Measurements from ENCODE around the gene ZBTB43. TPM values are rescaled to one million over a fixed set of nuclear protein-coding genes. Genes with fewer than 3 reads are reported as not detected.
"Not testable (repeated sequence)": the region's sequence is repeated elsewhere in the genome, so short reads cannot be mapped to it uniquely, and the experiment has no call there.

Gene ZBTB43
- total and polyA plus RNA-seq, 2 experiments from 2014 or later: 9.7 to 11.8 TPM

DNA sequence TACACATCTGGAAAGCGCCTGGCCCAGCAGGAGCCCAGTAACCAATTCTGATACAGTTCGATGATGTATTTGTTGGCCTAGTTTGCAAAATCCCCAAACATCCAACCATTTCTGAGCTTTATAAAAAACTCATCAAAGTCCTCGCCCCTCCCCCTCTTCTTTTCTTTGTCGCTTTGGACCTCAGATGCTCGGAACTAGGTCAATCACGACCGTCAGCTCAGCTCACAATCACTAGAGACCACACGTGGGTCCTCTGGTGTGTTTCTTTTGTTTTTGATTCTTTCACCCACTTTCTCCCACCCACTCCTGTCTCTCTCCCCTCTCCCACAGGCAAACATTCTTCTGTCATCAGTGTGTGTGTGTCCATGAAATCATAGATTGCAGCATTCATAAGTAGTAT lies 26.7 kb upstream of the ZBTB43 start:
- no peaks in the 10 kb centered on the region for H3K9me3 Mint-ChIP-seq
- Histone ChIP-seq H3K4me1 (ENCODE audit: insufficient read depth) (no peaks in the 10 kb centered on the region), H4K20me1 (replicated peaks; ENCODE audit: insufficient read depth) (no peaks in the 10 kb centered on the region), H2AFZ (peak overlapping the region; percentile 83), H3K4me2 (no peak overlapping the region), H3K36me3 (ENCODE audit: insufficient read depth) (no peaks in the 10 kb centered on the region), H3K79me2 (replicated peaks; ENCODE audit: insufficient read depth) (no peaks in the 10 kb centered on the region), H3K4me3 (no peak overlapping the region), H3K27me3 (ENCODE audit: insufficient read depth) (0 out of 2 replicates have a peak, but pooled peaks cover 5% of the 10 kb centered on the region), H3K9me2 (ENCODE audit: insufficient read depth) (no peaks in the 10 kb centered on the region), H3F3A (replicated peaks; ENCODE audit: low read depth) (no peaks in the 10 kb centered on the region), H3K27ac (ENCODE audit: low read depth) (no peak overlapping the region)
- TF ChIP-seq, protein P1, sequence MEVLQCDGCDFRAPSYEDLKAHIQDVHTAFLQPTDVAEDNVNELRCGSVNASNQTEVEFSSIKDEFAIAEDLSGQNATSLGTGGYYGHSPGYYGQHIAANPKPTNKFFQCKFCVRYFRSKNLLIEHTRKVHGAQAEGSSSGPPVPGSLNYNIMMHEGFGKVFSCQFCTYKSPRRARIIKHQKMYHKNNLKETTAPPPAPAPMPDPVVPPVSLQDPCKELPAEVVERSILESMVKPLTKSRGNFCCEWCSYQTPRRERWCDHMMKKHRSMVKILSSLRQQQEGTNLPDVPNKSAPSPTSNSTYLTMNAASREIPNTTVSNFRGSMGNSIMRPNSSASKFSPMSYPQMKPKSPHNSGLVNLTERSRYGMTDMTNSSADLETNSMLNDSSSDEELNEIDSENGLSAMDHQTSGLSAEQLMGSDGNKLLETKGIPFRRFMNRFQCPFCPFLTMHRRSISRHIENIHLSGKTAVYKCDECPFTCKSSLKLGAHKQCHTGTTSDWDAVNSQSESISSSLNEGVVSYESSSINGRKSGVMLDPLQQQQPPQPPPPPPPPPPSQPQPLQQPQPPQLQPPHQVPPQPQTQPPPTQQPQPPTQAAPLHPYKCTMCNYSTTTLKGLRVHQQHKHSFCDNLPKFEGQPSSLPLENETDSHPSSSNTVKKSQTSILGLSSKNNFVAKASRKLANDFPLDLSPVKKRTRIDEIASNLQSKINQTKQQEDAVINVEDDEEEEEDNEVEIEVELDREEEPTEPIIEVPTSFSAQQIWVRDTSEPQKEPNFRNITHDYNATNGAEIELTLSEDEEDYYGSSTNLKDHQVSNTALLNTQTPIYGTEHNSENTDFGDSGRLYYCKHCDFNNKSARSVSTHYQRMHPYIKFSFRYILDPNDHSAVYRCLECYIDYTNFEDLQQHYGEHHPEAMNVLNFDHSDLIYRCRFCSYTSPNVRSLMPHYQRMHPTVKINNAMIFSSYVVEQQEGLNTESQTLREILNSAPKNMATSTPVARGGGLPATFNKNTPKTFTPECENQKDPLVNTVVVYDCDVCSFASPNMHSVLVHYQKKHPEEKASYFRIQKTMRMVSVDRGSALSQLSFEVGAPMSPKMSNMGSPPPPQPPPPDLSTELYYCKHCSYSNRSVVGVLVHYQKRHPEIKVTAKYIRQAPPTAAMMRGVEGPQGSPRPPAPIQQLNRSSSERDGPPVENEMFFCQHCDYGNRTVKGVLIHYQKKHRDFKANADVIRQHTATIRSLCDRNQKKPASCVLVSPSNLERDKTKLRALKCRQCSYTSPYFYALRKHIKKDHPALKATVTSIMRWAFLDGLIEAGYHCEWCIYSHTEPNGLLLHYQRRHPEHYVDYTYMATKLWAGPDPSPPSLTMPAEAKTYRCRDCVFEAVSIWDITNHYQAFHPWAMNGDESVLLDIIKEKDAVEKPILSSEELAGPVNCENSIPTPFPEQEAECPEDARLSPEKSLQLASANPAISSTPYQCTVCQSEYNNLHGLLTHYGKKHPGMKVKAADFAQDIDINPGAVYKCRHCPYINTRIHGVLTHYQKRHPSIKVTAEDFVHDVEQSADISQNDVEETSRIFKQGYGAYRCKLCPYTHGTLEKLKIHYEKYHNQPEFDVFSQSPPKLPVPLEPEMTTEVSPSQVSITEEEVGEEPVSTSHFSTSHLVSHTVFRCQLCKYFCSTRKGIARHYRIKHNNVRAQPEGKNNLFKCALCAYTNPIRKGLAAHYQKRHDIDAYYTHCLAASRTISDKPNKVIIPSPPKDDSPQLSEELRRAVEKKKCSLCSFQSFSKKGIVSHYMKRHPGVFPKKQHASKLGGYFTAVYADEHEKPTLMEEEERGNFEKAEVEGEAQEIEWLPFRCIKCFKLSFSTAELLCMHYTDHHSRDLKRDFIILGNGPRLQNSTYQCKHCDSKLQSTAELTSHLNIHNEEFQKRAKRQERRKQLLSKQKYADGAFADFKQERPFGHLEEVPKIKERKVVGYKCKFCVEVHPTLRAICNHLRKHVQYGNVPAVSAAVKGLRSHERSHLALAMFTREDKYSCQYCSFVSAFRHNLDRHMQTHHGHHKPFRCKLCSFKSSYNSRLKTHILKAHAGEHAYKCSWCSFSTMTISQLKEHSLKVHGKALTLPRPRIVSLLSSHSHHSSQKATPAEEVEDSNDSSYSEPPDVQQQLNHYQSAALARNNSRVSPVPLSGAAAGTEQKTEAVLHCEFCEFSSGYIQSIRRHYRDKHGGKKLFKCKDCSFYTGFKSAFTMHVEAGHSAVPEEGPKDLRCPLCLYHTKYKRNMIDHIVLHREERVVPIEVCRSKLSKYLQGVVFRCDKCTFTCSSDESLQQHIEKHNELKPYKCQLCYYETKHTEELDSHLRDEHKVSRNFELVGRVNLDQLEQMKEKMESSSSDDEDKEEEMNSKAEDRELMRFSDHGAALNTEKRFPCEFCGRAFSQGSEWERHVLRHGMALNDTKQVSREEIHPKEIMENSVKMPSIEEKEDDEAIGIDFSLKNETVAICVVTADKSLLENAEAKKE (CRISPR knock-in tag; IDR thresholded peaks at IDR 0.05): no peak
- TF ChIP-seq JUNB (IDR thresholded peaks at IDR 0.05; ENCODE audit: unreplicated experiment): no peak
- TF ChIP-seq, protein P2, sequence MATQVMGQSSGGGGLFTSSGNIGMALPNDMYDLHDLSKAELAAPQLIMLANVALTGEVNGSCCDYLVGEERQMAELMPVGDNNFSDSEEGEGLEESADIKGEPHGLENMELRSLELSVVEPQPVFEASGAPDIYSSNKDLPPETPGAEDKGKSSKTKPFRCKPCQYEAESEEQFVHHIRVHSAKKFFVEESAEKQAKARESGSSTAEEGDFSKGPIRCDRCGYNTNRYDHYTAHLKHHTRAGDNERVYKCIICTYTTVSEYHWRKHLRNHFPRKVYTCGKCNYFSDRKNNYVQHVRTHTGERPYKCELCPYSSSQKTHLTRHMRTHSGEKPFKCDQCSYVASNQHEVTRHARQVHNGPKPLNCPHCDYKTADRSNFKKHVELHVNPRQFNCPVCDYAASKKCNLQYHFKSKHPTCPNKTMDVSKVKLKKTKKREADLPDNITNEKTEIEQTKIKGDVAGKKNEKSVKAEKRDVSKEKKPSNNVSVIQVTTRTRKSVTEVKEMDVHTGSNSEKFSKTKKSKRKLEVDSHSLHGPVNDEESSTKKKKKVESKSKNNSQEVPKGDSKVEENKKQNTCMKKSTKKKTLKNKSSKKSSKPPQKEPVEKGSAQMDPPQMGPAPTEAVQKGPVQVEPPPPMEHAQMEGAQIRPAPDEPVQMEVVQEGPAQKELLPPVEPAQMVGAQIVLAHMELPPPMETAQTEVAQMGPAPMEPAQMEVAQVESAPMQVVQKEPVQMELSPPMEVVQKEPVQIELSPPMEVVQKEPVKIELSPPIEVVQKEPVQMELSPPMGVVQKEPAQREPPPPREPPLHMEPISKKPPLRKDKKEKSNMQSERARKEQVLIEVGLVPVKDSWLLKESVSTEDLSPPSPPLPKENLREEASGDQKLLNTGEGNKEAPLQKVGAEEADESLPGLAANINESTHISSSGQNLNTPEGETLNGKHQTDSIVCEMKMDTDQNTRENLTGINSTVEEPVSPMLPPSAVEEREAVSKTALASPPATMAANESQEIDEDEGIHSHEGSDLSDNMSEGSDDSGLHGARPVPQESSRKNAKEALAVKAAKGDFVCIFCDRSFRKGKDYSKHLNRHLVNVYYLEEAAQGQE (IDR thresholded peaks at IDR 0.05; ENCODE audit: unreplicated experiment): no peak
- TF ChIP-seq STAT1 (IDR thresholded peaks at IDR 0.05; ENCODE audit: unreplicated experiment): no peak
- TF ChIP-seq CREB1 (CRISPR knock-in tag; IDR thresholded peaks at IDR 0.05; ENCODE audit: low read depth): no peak
- H3K27me3 Mint-ChIP-seq (ENCODE audit: insufficient read depth, low read depth, poor library complexity): peaks cover 5% of the 10 kb centered on the region
- no peak overlapping the region for H3K4me3 Mint-ChIP-seq
- no peak for ATAC-seq
- H3K4me1 Mint-ChIP-seq: 0 out of 3 replicates have a peak, but pooled peaks cover 3% of the 10 kb centered on the region
- DNase-seq (ENCODE audit: low spot score): no peak
- H3K36me3 Mint-ChIP-seq (ENCODE audit: low read depth): no peaks in the 10 kb centered on the region
- no peak overlapping the region for H3K27ac Mint-ChIP-seq

DNA sequence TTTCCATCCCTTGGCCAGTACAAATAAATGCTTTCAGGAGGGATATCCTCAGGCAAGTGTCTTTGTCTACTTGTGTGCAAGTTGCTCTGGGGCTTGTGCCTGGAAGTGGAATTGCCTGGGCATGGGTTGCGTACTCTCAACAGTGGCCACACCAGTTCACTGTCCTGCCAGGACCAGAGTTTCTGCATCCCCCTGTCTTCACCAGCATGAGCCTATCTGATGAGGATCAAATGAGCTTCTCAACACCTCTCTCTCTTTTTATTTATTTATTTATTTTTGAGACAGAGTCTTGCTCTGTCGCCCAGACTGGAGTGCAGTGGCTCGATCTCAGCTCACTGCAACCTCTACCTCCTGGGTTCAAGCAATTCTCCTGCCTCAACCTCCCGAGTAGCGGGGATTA lies 26.1 kb upstream of the ZBTB43 start:
- H2AFZ ChIP-seq; ATAC-seq; H3K27me3 ChIP-seq (ENCODE audit: insufficient read depth); H3K79me2 ChIP-seq (replicated peaks; ENCODE audit: insufficient read depth); H3K36me3 Mint-ChIP-seq (ENCODE audit: low read depth); H3F3A ChIP-seq (replicated peaks; ENCODE audit: low read depth); H3K36me3 ChIP-seq (ENCODE audit: insufficient read depth); H3K4me3 ChIP-seq; H4K20me1 ChIP-seq (replicated peaks; ENCODE audit: insufficient read depth); H3K27ac Mint-ChIP-seq; H3K9me3 Mint-ChIP-seq; H3K27me3 Mint-ChIP-seq (ENCODE audit: insufficient read depth, low read depth, poor library complexity); H3K9me2 ChIP-seq (ENCODE audit: insufficient read depth); H3K4me1 Mint-ChIP-seq; H3K4me1 ChIP-seq (ENCODE audit: insufficient read depth); DNase-seq (ENCODE audit: low spot score); H3K4me3 Mint-ChIP-seq; H3K27ac ChIP-seq (ENCODE audit: low read depth); H3K4me2 ChIP-seq: not testable (repeated sequence)

Data from GM23338 (cell line).